Transverse colon (tissue), 4 donors: Measurements from ENCODE around the gene DCANP1. TPM values are rescaled to one million over a fixed set of nuclear protein-coding genes. Genes with fewer than 3 reads are reported as not detected.

ENCODE experiments used
- DNase-seq: peaks from one replicate; pipeline ENCODE4 v3.0.0-alpha.2; 2019
- H3K27ac ChIP-seq, 4 donors: fragments of 200-600 bp; sonication (generic); 2 replicates each; pipeline ENCODE4 v1.5.1; 2016 to 2018; ENCODE audit warnings: inconsistent platforms in 4 of 4
- H3K27me3 ChIP-seq: fragments of 200-600 bp; sonication (generic); 2 replicates; pipeline ENCODE4 v1.5.1; 2017; ENCODE audit warnings: inconsistent platforms
- H3K36me3 ChIP-seq, 4 donors: fragments of 200-600 bp; sonication (generic); 2 replicates each; pipeline ENCODE4 v1.5.1; 2017 to 2019; ENCODE audit warnings: inconsistent platforms in 4 of 4
- H3K4me1 ChIP-seq, 4 donors: fragments of 200-600 bp; sonication (generic); 2 replicates each; pipeline ENCODE4 v1.5.1; 2017 to 2020; ENCODE audit warnings: inconsistent platforms in 4 of 4
- H3K4me3 ChIP-seq, 4 donors: fragments of 200-600 bp; sonication (generic); 1 replicate in 1 of 4; 2 replicates in 3 of 4; pipeline versions ENCODE4 v1.5.1 to v1.6.1; 2017 to 2019; ENCODE audit warnings: inconsistent platforms in 4 of 4
- H3K9me3 ChIP-seq, 2 donors: fragments of 200-600 bp; sonication (generic); 2 replicates each; pipeline ENCODE4 v1.5.1; 2017 to 2019; ENCODE audit warnings: inconsistent platforms in 2 of 2
- EP300 ChIP-seq: sonication (generic); formaldehyde crosslinking; IDR thresholded peaks from one replicate; pipeline ENCODE4 v1.6.1; 2017; ENCODE audit warnings: antibody characterized with exemption, low read depth
- POLR2A ChIP-seq: fragments of 450-650 bp; IDR thresholded peaks from one replicate; pipeline ENCODE4 v1.6.1; 2016; ENCODE audit warnings: antibody characterized with exemption, mild to moderate bottlenecking, moderate library complexity
- POLR2AphosphoS5 ChIP-seq, 3 donors: sonication (generic); formaldehyde crosslinking; IDR thresholded peaks; one replicate each; pipeline ENCODE4 v1.6.1; 2016; ENCODE audit warnings: antibody characterized with exemption in 3 of 3
- WGBS, 2 donors: methylation state at CpG; one replicate each; pipeline ENCODE4 v1.1.5; 2018; ENCODE audit warnings: low coverage in 1 of 2; 5-methylcytosine and 5-hydroxymethylcytosine counted together
- in situ Hi-C, 4 donors: fragments of 200-750 bp; cut with MboI; loops; one replicate each; pipeline versions ENCODE4 v1.15.0 to v1.15.1; 2017; ENCODE audit warnings: low sequenced_read_pairs in 3 of 4, low pct_ligation_motif_present in 1 of 4, low pct_unique_long_range_greater_than_20kb in 1 of 4
- intact Hi-C: fragments of 100-400 bp; cut with DNase I; formaldehyde crosslinking; loops from one replicate; pipeline ENCODE4 v1.15.1; 2023; ENCODE audit warnings: low total_unique reads
- total RNA-seq, 4 donors: library from RNA; depleted of rRNA; stranded (reverse); fragments of >200 nt; gene quantifications; one replicate each; pipeline ENCODE4 v1.1.0, GENCODE V29; 2016
- TF ChIP-seq, protein P1 (sequence below), 5 experiments: fragments of 200-600 bp in 3 of 5; fragments of 450-650 bp in 2 of 5; sonication (generic) in 3 of 5; IDR thresholded peaks; 1 replicate in 2 of 5; 2 replicates in 3 of 5; pipeline ENCODE4 v1.5.1; 2016 to 2017; ENCODE audit warnings: antibody characterized with exemption in 5 of 5, inconsistent platforms in 3 of 5, mild to moderate bottlenecking in 2 of 5, moderate library complexity in 1 of 5

Gene DCANP1
- total RNA-seq, 4 donors from 2014 or later: 0.95 TPM; not detected in 3

GRCh38 chr5:135462304-135462703, 15.2 kb upstream of the DCANP1 start:
- 19% methylated on average over 6 of the region's 6 CpGs; no CpG with 5 or more reads in 1 of the 2 donors for WGBS, 2 donors
- peak; percentile 43 for DNase-seq
- intact Hi-C loops: no loop called here

GRCh38 chr5:135461481-135462151, 14.5 kb upstream of the DCANP1 start:
- H3K4me3 ChIP-seq: no peak overlapping the region
- no peaks in the 10 kb centered on the region for H3K36me3 ChIP-seq
- in situ Hi-C loops: loop anchor here (5.0 to 25.0 kb wide), 3 partner anchors 93 to 376 kb away; partner anchors contain the start of gene SLC25A48 (in 2 of the 4)
- TF ChIP-seq EP300: no peak
- TF ChIP-seq, protein P1, sequence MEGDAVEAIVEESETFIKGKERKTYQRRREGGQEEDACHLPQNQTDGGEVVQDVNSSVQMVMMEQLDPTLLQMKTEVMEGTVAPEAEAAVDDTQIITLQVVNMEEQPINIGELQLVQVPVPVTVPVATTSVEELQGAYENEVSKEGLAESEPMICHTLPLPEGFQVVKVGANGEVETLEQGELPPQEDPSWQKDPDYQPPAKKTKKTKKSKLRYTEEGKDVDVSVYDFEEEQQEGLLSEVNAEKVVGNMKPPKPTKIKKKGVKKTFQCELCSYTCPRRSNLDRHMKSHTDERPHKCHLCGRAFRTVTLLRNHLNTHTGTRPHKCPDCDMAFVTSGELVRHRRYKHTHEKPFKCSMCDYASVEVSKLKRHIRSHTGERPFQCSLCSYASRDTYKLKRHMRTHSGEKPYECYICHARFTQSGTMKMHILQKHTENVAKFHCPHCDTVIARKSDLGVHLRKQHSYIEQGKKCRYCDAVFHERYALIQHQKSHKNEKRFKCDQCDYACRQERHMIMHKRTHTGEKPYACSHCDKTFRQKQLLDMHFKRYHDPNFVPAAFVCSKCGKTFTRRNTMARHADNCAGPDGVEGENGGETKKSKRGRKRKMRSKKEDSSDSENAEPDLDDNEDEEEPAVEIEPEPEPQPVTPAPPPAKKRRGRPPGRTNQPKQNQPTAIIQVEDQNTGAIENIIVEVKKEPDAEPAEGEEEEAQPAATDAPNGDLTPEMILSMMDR (IDR thresholded peaks at IDR 0.05): no peak
- no peak for TF ChIP-seq POLR2A
- TF ChIP-seq POLR2AphosphoS5 (IDR thresholded peaks at IDR 0.05): no peak
- intact Hi-C loops: no loop called here
- no peak overlapping the region for H3K27ac ChIP-seq
- H3K4me1 ChIP-seq: peaks cover 0 to 19% (median 7%) of the 10 kb centered on the region in 4 donors
- no peak for DNase-seq
- no peaks in the 10 kb centered on the region for H3K9me3 ChIP-seq
- 79 to 80% methylated on average over 5 to 7 of the region's 7 CpGs for WGBS, 2 donors
- H3K27me3 ChIP-seq: peaks cover 23% of the 10 kb centered on the region

More at GRCh38 chr5:135462304-135462703, 15.2 kb upstream of the DCANP1 start:
- H3K9me3 ChIP-seq: no peaks in the 10 kb centered on the region
- H3K27ac ChIP-seq: no peak overlapping the region
- peaks cover 0 to 19% (median 7%) of the 10 kb centered on the region in 4 donors for H3K4me1 ChIP-seq
- TF ChIP-seq EP300 (no peak), POLR2A (no peak), POLR2AphosphoS5 (IDR thresholded peaks at IDR 0.05) (no peak)
- TF ChIP-seq, protein P1 (IDR thresholded peaks at IDR 0.05): peak in 4 of 5 experiments; percentile 19 to 31 (median 27)
- in situ Hi-C loops: loop anchor here (5.0 to 25.0 kb wide), 3 partner anchors 92 to 375 kb away; partner anchors contain the start of gene SLC25A48 (in 2 of the 4)
- no peaks in the 10 kb centered on the region for H3K36me3 ChIP-seq
- H3K4me3 ChIP-seq: no peak overlapping the region
- H3K27me3 ChIP-seq: peaks cover 30% of the 10 kb centered on the region

GRCh38 chr5:135460246-135461033, 13.3 kb upstream of the DCANP1 start:
- peaks cover 0 to 10% (median 5%) of the 10 kb centered on the region in 4 donors for H3K4me1 ChIP-seq
- in situ Hi-C loops: loop anchor here (5.0 to 25.0 kb wide), 3 partner anchors 94 to 377 kb away; partner anchors contain the start of gene SLC25A48 (in 2 of the 4)
- H3K27ac ChIP-seq: no peak overlapping the region
- WGBS, 2 donors: 81 to 83% methylated on average over 1 to 11 of the region's 11 CpGs
- no peaks in the 10 kb centered on the region for H3K9me3 ChIP-seq
- intact Hi-C loops: no loop called here
- TF ChIP-seq POLR2AphosphoS5 (IDR thresholded peaks at IDR 0.05) (no peak), POLR2A (no peak), EP300 (no peak)
- TF ChIP-seq, protein P1 (IDR thresholded peaks at IDR 0.05): no peak
- peaks cover 17% of the 10 kb centered on the region for H3K27me3 ChIP-seq
- DNase-seq: no peak
- H3K4me3 ChIP-seq: no peak overlapping the region
- no peaks in the 10 kb centered on the region for H3K36me3 ChIP-seq

GRCh38 chr5:135458921-135459331, 11.8 kb upstream of the DCANP1 start:
- Histone ChIP-seq H3K27ac (no peak overlapping the region), H3K27me3 (peaks cover 4% of the 10 kb centered on the region), H3K4me1 (peaks cover 0 to 10% (median 5%) of the 10 kb centered on the region in 4 donors), H3K36me3 (no peaks in the 10 kb centered on the region), H3K4me3 (no peak overlapping the region), H3K9me3 (no peaks in the 10 kb centered on the region)
- intact Hi-C loops: no loop called here
- TF ChIP-seq POLR2A: no peak
- no peak for TF ChIP-seq EP300
- TF ChIP-seq, protein P1 (IDR thresholded peaks at IDR 0.05): no peak
- TF ChIP-seq POLR2AphosphoS5 (IDR thresholded peaks at IDR 0.05): no peak
- DNase-seq: peak; percentile 84
- 20 to 32% methylated on average over 1 to 5 of the region's 5 CpGs for WGBS, 2 donors
- in situ Hi-C loops: loop anchor here in 2 of 4 donors (25.0 kb wide), 1 partner anchor 378 kb away; the partner anchor contains the start of gene SLC25A48 (in 2 of the 2)
